SK-N-SH (cell line): ENCODE measurements around the gene NOD2. TPM values are rescaled to one million over a fixed set of nuclear protein-coding genes. Genes with fewer than 3 reads are reported as not detected.

ENCODE experiments used
- CTCF ChIA-PET: fragments of 300-600, 350-600 bp; formaldehyde crosslinking; extraction: SDS; loops from one replicate; lab custom pipeline; 2021; lab: Yijun Ruan, JAX
- POLR2A ChIA-PET: fragments of 350-600 bp; sonication (Branson Sonifier 250); formaldehyde crosslinking; extraction: SDS; loops from one replicate; lab custom pipeline; 2020; ENCODE audit warnings: antibody characterized with exemption, inconsistent platforms; lab: Yijun Ruan, JAX
- DNase-seq: peaks from one replicate; pipeline ENCODE4 v3.0.0; 2012
- H2AFZ ChIP-seq: fragments of 200-600 bp; sonication (generic); 2 replicates; pipeline ENCODE4 v1.8.1; 2016; ENCODE audit warnings: antibody characterized with exemption, mild to moderate bottlenecking, low read depth
- H3F3A ChIP-seq: fragments of 200-600 bp; sonication (generic); replicated peaks from 2 replicates; pipeline ENCODE3; 2016; ENCODE audit warnings: antibody characterized with exemption, mild to moderate bottlenecking; ENCODE audit not compliant: insufficient read depth
- H3K27ac ChIP-seq, 2 experiments: fragments of 200-500 bp in 1 of 2; fragments of 200-600 bp in 1 of 2; sonication (Bioruptor generic) in 1 of 2; sonication (generic), shearing (Covaris generic) in 1 of 2; 2 replicates each; pipeline versions ENCODE4 v1.5.1 to v1.6.1; 2014 to 2016; ENCODE audit warnings: low read depth in 2 of 2, inconsistent platforms in 1 of 2, low read length in 1 of 2, mild to moderate bottlenecking in 1 of 2, mixed read lengths in 1 of 2
- H3K27me3 ChIP-seq: fragments of 200-600 bp; sonication (generic), shearing (Covaris generic); 2 replicates; pipeline ENCODE4 v1.6.1; 2016; ENCODE audit warnings: mixed run types; ENCODE audit not compliant: insufficient read depth
- H3K36me3 ChIP-seq, 2 experiments: fragments of 200-500 bp in 1 of 2; fragments of 200-600 bp in 1 of 2; sonication (Bioruptor generic) in 1 of 2; sonication (generic) in 1 of 2; replicated peaks in 1 of 2; 2 replicates each; pipeline versions ENCODE3 to v1.5.1; 2014 to 2016; ENCODE audit warnings: low read length in 1 of 2, mild to moderate bottlenecking in 1 of 2; ENCODE audit not compliant: insufficient read depth in 2 of 2, control insufficient read depth in 1 of 2
- H3K4me1 ChIP-seq, 2 experiments: fragments of 200-500 bp in 1 of 2; fragments of 200-600 bp in 1 of 2; sonication (Bioruptor generic) in 1 of 2; sonication (generic), shearing (Covaris generic) in 1 of 2; 2 replicates each; pipeline versions ENCODE4 v1.5.1 to v1.6.1; 2014 to 2016; ENCODE audit warnings: low read depth in 1 of 2, low read length in 1 of 2, mixed run types in 1 of 2; ENCODE audit not compliant: insufficient read depth in 2 of 2, control insufficient read depth in 1 of 2
- H3K4me2 ChIP-seq: fragments of 200-600 bp; sonication (generic), shearing (Covaris generic); 2 replicates; pipeline ENCODE4 v1.6.1; 2017; ENCODE audit warnings: mixed run types
- H3K4me3 ChIP-seq, 2 experiments: fragments of 200-500 bp in 1 of 2; fragments of 200-600 bp in 1 of 2; sonication (Bioruptor generic) in 1 of 2; sonication (generic), shearing (Covaris generic) in 1 of 2; 2 replicates each; pipeline versions ENCODE4 v1.5.1 to v1.8.1; 2014 to 2016; ENCODE audit warnings: low read depth in 2 of 2, inconsistent platforms in 1 of 2, low read length in 1 of 2, mild to moderate bottlenecking in 1 of 2, mixed read lengths in 1 of 2, moderate library complexity in 1 of 2
- H3K79me2 ChIP-seq: fragments of 200-600 bp; sonication (generic); 2 replicates; pipeline ENCODE4 v1.8.1; 2017; ENCODE audit warnings: mild to moderate bottlenecking; ENCODE audit not compliant: insufficient read depth
- H3K9ac ChIP-seq: fragments of 200-600 bp; sonication (generic); 2 replicates; pipeline ENCODE4 v1.6.1; 2017; ENCODE audit warnings: mixed run types
- H3K9me2 ChIP-seq: fragments of 200-600 bp; sonication (generic); 2 replicates; pipeline ENCODE4 v1.6.1; 2017; ENCODE audit warnings: mixed run types
- H3K9me3 ChIP-seq: fragments of 200-600 bp; sonication (generic); 2 replicates; pipeline ENCODE4 v1.6.1; 2017; ENCODE audit warnings: mixed run types, mild to moderate bottlenecking, moderate library complexity
- H4K20me1 ChIP-seq: fragments of 200-600 bp; sonication (generic); 2 replicates; pipeline ENCODE4 v1.6.1; 2017; ENCODE audit warnings: mild to moderate bottlenecking, mixed run types; ENCODE audit not compliant: insufficient read depth
- CHD2 ChIP-seq: fragments of 150-350 bp; IDR thresholded peaks from 2 replicates; pipeline ENCODE4 v1.6.1; 2018; ENCODE audit warnings: low read length; ENCODE audit not compliant: partially characterized antibody
- EP300 ChIP-seq, 2 experiments: IDR thresholded peaks; 2 replicates each; pipeline versions ENCODE4 v1.4.0 to v1.6.1; 2012; ENCODE audit warnings: borderline replicate concordance in 1 of 2, low read depth in 1 of 2, low read length in 1 of 2
- EZH2phosphoT487 ChIP-seq: fragments of 200-600 bp; sonication (generic); IDR thresholded peaks from 2 replicates; pipeline ENCODE4 v1.6.1; 2017; ENCODE audit warnings: low read depth, mixed run types, mild to moderate bottlenecking, antibody characterized with exemption, moderate library complexity, borderline replicate concordance
- FOXJ3 ChIP-seq: sonication (generic); formaldehyde crosslinking; IDR thresholded peaks from 2 replicates; pipeline ENCODE4 v1.5.1; 2020; ENCODE audit warnings: mild to moderate bottlenecking, missing genetic modification reagents
- GABPA ChIP-seq: IDR thresholded peaks from 2 replicates; pipeline ENCODE4 v1.4.0; 2012; ENCODE audit warnings: low read depth, mild to moderate bottlenecking
- GATA2 ChIP-seq: sonication (generic); formaldehyde crosslinking; IDR thresholded peaks from 2 replicates; pipeline ENCODE4 v1.5.0; 2020; ENCODE audit warnings: mild to moderate bottlenecking, missing genetic modification reagents
- IRF3 ChIP-seq: fragments of 150-350 bp; IDR thresholded peaks from 2 replicates; pipeline ENCODE4 v1.6.1; 2016; ENCODE audit warnings: mild to moderate bottlenecking, low read depth, low read length
- JUND ChIP-seq: IDR thresholded peaks from 2 replicates; pipeline ENCODE4 v1.4.0; 2012
- MEF2A ChIP-seq: IDR thresholded peaks from 2 replicates; pipeline ENCODE4 v1.4.0; 2012; ENCODE audit warnings: low read depth, borderline replicate concordance
- MXI1 ChIP-seq: IDR thresholded peaks from 2 replicates; pipeline ENCODE4 v1.6.1; 2012; ENCODE audit warnings: mild to moderate bottlenecking, low read depth, low read length, improper control_type of control experiment
- NFIC ChIP-seq: IDR thresholded peaks from 2 replicates; pipeline ENCODE4 v1.4.0; 2012; ENCODE audit warnings: borderline replicate concordance
- NRF1 ChIP-seq: IDR thresholded peaks from 2 replicates; pipeline ENCODE4 v1.6.1; 2012; ENCODE audit warnings: low read depth, mild to moderate bottlenecking, low read length
- POLR2AphosphoS5 ChIP-seq: IDR thresholded peaks from 2 replicates; pipeline ENCODE4 v1.6.1; 2012; ENCODE audit warnings: low read depth, low read length
- RAD21 ChIP-seq: IDR thresholded peaks from 2 replicates; pipeline ENCODE4 v1.6.1; 2012; ENCODE audit warnings: mild to moderate bottlenecking, low read length
- RFX5 ChIP-seq: IDR thresholded peaks from 2 replicates; pipeline ENCODE4 v1.6.1; 2012; ENCODE audit warnings: mild to moderate bottlenecking, improper control_type of control experiment, low read length
- RXRA ChIP-seq: IDR thresholded peaks from 2 replicates; pipeline ENCODE4 v1.4.0; 2012; ENCODE audit warnings: low read depth, mild to moderate bottlenecking, borderline replicate concordance
- SIN3A ChIP-seq: IDR thresholded peaks from 2 replicates; pipeline ENCODE4 v1.6.1; 2012; ENCODE audit warnings: low read depth, mild to moderate bottlenecking, low read length, moderate library complexity, borderline replicate concordance
- TAF1 ChIP-seq: IDR thresholded peaks from 2 replicates; pipeline ENCODE4 v1.6.1; 2012; ENCODE audit warnings: low read depth, mild to moderate bottlenecking, low read length, moderate library complexity, borderline replicate concordance
- TCF12 ChIP-seq: IDR thresholded peaks from 2 replicates; pipeline ENCODE4 v1.4.0; 2012
- TEAD4 ChIP-seq: IDR thresholded peaks from 2 replicates; pipeline ENCODE4 v1.4.0; 2012; ENCODE audit warnings: mild to moderate bottlenecking, borderline replicate concordance; ENCODE audit not compliant: insufficient read depth
- USF1 ChIP-seq: IDR thresholded peaks from 2 replicates; pipeline ENCODE4 v1.4.0; 2012; ENCODE audit warnings: low read depth, borderline replicate concordance
- USF2 ChIP-seq: fragments of 150-350 bp; IDR thresholded peaks from 2 replicates; pipeline ENCODE4 v1.6.1; 2017; ENCODE audit warnings: antibody characterized with exemption, low read length, low read depth, borderline replicate concordance
- YY1 ChIP-seq: IDR thresholded peaks from 2 replicates; pipeline ENCODE4 v1.4.0; 2012; ENCODE audit warnings: low read depth, mild to moderate bottlenecking
- ZBTB33 ChIP-seq: IDR thresholded peaks from 2 replicates; pipeline ENCODE4 v1.4.0; 2012; ENCODE audit warnings: low read depth, borderline replicate concordance
- WGBS: methylation state at CpG from one replicate; pipeline ENCODE4 v1.1.6; 2017; ENCODE audit warnings: low lambda C conversion rate; 5-methylcytosine and 5-hydroxymethylcytosine counted together
- polyA plus RNA-seq, 3 experiments: library from polyadenylated mRNA; depleted of rRNA; stranded (reverse); fragments of >200 nt; gene quantifications; 2 replicates each; pipeline ENCODE4 v1.2.3, GENCODE V29; 2012

NOD2 gene
- polyA plus RNA-seq, 1 of the 3 experiments (the other 2 are of a cell fraction) = not detected

GRCh38 chr16:50678531-50678930, 14.9 kb upstream of the NOD2 start (continued):
- no peak for TF ChIP-seq RXRA
- TF ChIP-seq GABPA = no peak
- no peak for TF ChIP-seq MXI1
- no peak for TF ChIP-seq TAF1
- TF ChIP-seq SIN3A = no peak
- TF ChIP-seq YY1 = no peak
- TF ChIP-seq GATA2 (CRISPR knock-in tag) = no peak
- no peak for TF ChIP-seq POLR2AphosphoS5
- TF ChIP-seq TEAD4 = no peak

- Histone ChIP-seq H3K36me3 (no peaks in the 10 kb centered on the region), H4K20me1 (no peaks in the 10 kb centered on the region)
- no peak for TF ChIP-seq EZH2phosphoT487
- TF ChIP-seq RXRA = no peak
- TF ChIP-seq TCF12 = no peak
- no peak for TF ChIP-seq CHD2
- no peak for TF ChIP-seq IRF3
- TF ChIP-seq MEF2A = no peak
- TF ChIP-seq NRF1 = no peak
- TF ChIP-seq JUND = no peak
- no peak for TF ChIP-seq RFX5
- TF ChIP-seq USF1 = no peak
- no peak for TF ChIP-seq RAD21
- no peak for TF ChIP-seq NFIC
- no peak for TF ChIP-seq EP300 (IDR thresholded peaks at IDR 0.05; ENCODE audit: borderline replicate concordance in 1 of 2, low read depth in 1 of 2, low read length in 1 of 2)
- no peak for TF ChIP-seq ZBTB33
- TF ChIP-seq USF2 = no peak
- TF ChIP-seq FOXJ3 (CRISPR knock-in tag) = no peak
- TF ChIP-seq, all 33 proteins: peak for 0
- Histone ChIP-seq H3K4me3 (no peak overlapping the region), H3K4me1 (peaks cover 0 to 3% of the 10 kb centered on the region in 2 experiments; a peak in 1 of 4 replicates), H3K9ac (no peak overlapping the region), H3K27me3 (no peaks in the 10 kb centered on the region), H3K4me2 (no peak overlapping the region), H3F3A (no peaks in the 10 kb centered on the region), H3K27ac (no peak overlapping the region), H2AFZ (no peak overlapping the region), H3K9me2 (no peaks in the 10 kb centered on the region), H3K79me2 (no peaks in the 10 kb centered on the region), H3K9me3 (no peaks in the 10 kb centered on the region)
- no peak for DNase-seq
- ChIA-PET POLR2A (no interaction called here), CTCF (interaction anchor here (0.8 to 7.4 kb wide), 2 partner anchors 9 to 12 kb away, joined by 3 to 77 read pairs; no protein-coding TSS in a partner anchor)
- 51% methylated on average over 9 of the region's 14 CpGs for WGBS
These were observed 14.1 kb upstream of the NOD2 start for GRCh38 chr16:50679266-50679665.
